Upper lobe of left lung (tissue), 4 donors: ENCODE data around the gene GCHFR.

Experiments used
- EP300 ChIP-seq, 4 donors: sonication (generic); formaldehyde crosslinking; IDR thresholded peaks; one replicate each; pipeline ENCODE4 v1.5.1; 2017; ENCODE audit warnings: antibody characterized with exemption in 4 of 4, control low read depth in 2 of 4
- POLR2A ChIP-seq, 4 donors: fragments of 450-650 bp; IDR thresholded peaks; one replicate each; pipeline ENCODE4 v1.5.1; 2016 to 2017; ENCODE audit warnings: antibody characterized with exemption in 4 of 4, mild to moderate bottlenecking in 2 of 4
- POLR2AphosphoS5 ChIP-seq, 2 donors: sonication (generic); formaldehyde crosslinking; IDR thresholded peaks; one replicate each; pipeline ENCODE4 v1.5.1; 2017; ENCODE audit warnings: antibody characterized with exemption in 2 of 2
- TF ChIP-seq, protein P1 (sequence below), 6 experiments: fragments of 450-650 bp in 4 of 6; fragments of 200-600 bp in 2 of 6; sonication (generic) in 2 of 6; IDR thresholded peaks; one replicate each; pipeline ENCODE4 v1.5.1; 2016 to 2019; ENCODE audit warnings: antibody characterized with exemption in 6 of 6

DNA sequence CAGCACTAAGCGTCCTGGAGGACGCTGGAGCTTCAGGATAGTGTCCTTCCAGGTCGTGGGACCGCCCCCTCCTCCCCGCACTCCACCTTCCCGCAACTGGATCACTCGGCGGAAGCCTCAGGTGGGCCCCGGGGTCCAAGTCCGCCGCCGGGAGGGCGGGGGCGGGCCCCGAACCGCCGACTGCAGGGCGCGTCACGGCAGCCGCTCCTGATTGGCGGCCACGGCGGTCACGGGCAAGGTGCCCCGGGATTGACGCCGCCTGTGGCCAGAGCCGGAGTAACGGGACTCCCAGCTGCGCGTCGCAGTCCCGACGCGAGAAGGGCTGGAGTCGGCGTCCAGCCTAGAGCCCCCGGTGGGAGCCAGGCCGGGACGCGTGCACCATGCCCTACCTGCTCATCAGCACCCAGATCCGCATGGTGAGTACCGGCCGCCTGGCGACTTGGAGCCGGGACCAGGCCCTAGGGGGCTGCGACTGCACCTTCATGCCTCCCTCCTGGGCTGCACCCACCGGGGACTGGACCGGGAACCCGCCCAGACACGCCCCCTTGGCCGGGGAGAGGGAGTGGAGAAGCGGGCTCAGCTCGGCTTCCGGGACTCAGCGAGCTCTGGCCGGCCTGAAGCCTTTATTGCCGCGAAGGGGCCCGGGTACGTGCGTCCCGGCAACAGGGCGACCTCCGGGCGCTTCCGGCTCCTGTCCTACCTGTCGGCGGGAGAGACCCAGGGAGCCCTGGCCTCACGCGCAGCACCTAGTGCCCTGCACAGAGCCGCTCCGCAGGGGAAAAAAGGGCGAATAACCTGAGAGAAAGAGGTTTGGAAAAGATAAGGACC, at the start of gene GCHFR:
- TF ChIP-seq, protein P1, sequence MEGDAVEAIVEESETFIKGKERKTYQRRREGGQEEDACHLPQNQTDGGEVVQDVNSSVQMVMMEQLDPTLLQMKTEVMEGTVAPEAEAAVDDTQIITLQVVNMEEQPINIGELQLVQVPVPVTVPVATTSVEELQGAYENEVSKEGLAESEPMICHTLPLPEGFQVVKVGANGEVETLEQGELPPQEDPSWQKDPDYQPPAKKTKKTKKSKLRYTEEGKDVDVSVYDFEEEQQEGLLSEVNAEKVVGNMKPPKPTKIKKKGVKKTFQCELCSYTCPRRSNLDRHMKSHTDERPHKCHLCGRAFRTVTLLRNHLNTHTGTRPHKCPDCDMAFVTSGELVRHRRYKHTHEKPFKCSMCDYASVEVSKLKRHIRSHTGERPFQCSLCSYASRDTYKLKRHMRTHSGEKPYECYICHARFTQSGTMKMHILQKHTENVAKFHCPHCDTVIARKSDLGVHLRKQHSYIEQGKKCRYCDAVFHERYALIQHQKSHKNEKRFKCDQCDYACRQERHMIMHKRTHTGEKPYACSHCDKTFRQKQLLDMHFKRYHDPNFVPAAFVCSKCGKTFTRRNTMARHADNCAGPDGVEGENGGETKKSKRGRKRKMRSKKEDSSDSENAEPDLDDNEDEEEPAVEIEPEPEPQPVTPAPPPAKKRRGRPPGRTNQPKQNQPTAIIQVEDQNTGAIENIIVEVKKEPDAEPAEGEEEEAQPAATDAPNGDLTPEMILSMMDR (IDR thresholded peaks at IDR 0.05), result peak; percentile 28 to 75 (median 49)
- peak; percentile 66 to 79 for TF ChIP-seq POLR2AphosphoS5 (IDR thresholded peaks at IDR 0.05)
- TF ChIP-seq POLR2A (IDR thresholded peaks at IDR 0.05), result peak in 3 of 4 donors; percentile 46 to 89 (median 48)
- TF ChIP-seq EP300 (IDR thresholded peaks at IDR 0.05), result no peak
